Measurements from ENCODE around the gene LAMC3. TPM values are rescaled to one million over a fixed set of nuclear protein-coding genes. Genes with fewer than 3 reads are reported as not detected.

LAMC3 gene
- total and polyA plus RNA-seq, 5 donors, result 0.51 to 2.6 (median 1.4) TPM

DNA sequence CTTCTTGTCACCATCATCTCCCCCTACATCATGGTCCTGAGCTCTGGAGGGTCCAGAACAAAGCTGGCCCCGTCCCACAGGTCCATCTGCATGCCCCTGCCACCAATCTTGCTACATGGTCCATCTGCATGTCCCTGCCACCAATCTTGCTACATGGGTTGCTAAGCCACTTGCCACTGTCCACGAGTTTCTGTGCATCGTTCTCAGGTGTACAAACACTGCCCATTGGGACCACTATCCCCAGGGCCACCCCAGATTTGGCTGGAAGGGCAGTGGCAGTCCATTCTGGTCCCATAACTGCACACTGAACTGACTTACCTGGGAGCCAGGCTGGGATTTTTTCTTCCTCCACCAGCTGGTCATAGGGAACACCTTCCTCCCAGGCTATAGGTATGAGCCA lies 8.0 kb upstream of the LAMC3 start:
- DNase-seq (no peak), ATAC-seq (no peak)
- no peaks in the 10 kb centered on the region for H3K9me3 ChIP-seq (ENCODE audit: control insufficient read depth, low read length)
- WGBS, result 61% methylated on average over 3 of the region's 3 CpGs
- no peaks in the 10 kb centered on the region for H3K27me3 ChIP-seq (ENCODE audit: control insufficient read depth, insufficient read depth)
- no peak overlapping the region for H3K27ac ChIP-seq (ENCODE audit: low read length)
- H3K4me1 ChIP-seq (ENCODE audit: control insufficient read depth, insufficient read depth, low read length), result no peaks in the 10 kb centered on the region
- intact Hi-C loops (cut with DNase I), result no loop called here
- no peak overlapping the region for H3K4me3 ChIP-seq (ENCODE audit: low read length)

- no peak overlapping the region for H3K27ac ChIP-seq (ENCODE audit: low read length)
- intact Hi-C loops (cut with DNase I), result no loop called here
- no peaks in the 10 kb centered on the region for H3K27me3 ChIP-seq (ENCODE audit: control insufficient read depth, insufficient read depth)
- 81% methylated on average over 7 of the region's 7 CpGs for WGBS
- DNase-seq, result no peak
- H3K4me3 ChIP-seq (ENCODE audit: low read length), result no peak overlapping the region
- no peak for ATAC-seq
- H3K4me1 ChIP-seq (ENCODE audit: control insufficient read depth, insufficient read depth, low read length), result no peaks in the 10 kb centered on the region
- H3K9me3 ChIP-seq (ENCODE audit: control insufficient read depth, low read length), result no peaks in the 10 kb centered on the region
Observed at GRCh38 chr9:131001990-131002389, 7.0 kb upstream of the LAMC3 start.

DNA sequence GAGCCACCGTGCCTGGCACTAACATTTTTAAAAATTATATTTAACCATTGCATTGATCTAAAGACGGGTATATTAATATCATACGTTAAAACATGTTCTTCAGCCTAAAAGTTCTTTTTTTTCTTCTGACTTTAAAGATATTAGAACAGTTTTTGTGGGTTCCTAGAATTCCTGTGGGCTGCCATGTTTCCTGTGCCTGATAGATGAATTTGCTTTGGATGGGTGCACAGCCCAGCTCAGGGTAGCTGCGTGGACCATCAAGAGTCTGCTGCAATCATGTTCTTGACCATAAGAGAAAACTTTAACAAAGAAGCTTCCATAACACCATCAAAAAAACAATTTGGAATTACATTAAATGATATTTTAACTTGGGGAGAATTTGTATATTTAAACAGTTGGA lies 2.4 kb upstream of the LAMC3 start:
- no peaks in the 10 kb centered on the region for H3K9me3 ChIP-seq (ENCODE audit: control insufficient read depth, low read length)
- no peak overlapping the region for H3K27ac ChIP-seq (ENCODE audit: low read length)
- H3K27me3 ChIP-seq (ENCODE audit: control insufficient read depth, insufficient read depth), result no peaks in the 10 kb centered on the region
- DNase-seq (no peak), ATAC-seq (no peak)
- no peak overlapping the region for H3K4me3 ChIP-seq (ENCODE audit: low read length)
- intact Hi-C loops (cut with DNase I), result no loop called here
- whole genome bisulfite sequencing, result 85% methylated on average over 4 of the region's 4 CpGs
- H3K4me1 ChIP-seq (ENCODE audit: control insufficient read depth, insufficient read depth, low read length), result no peaks in the 10 kb centered on the region

DNA sequence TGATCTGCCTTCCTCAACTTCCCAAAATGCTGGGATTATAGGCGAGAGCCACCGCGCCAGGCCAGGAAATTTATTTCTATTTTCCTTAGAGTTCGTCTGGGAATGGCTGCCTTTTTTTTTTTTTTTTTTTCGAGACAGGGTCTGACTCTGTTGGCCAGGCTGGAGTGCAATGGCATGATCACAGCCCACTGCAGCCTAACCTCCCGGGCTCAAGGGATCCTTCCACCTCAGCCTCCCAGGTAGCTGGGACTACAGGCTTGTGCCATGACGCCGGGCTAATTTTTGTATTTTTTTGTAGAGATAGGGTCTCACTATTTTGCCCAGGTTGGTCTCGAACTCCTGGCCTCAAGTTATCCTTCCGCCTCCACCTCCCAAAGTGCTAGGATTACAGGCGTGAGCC lies 888 bp upstream of the LAMC3 start:
- no peaks in the 10 kb centered on the region for H3K4me1 ChIP-seq (ENCODE audit: control insufficient read depth, insufficient read depth, low read length)
- DNase-seq, result no peak
- H3K9me3 ChIP-seq (ENCODE audit: control insufficient read depth, low read length), result no peaks in the 10 kb centered on the region
- ATAC-seq, result no peak
- WGBS, result 87% methylated on average over 11 of the region's 11 CpGs
- no peaks in the 10 kb centered on the region for H3K27me3 ChIP-seq (ENCODE audit: control insufficient read depth, insufficient read depth)
- intact Hi-C loops (cut with DNase I), result loop anchor here in 1 of 4 donors (2.0 kb wide), 1 partner anchor 37 kb away; no protein-coding TSS in a partner anchor
- H3K4me3 ChIP-seq (ENCODE audit: low read length), result no peak overlapping the region
- H3K27ac ChIP-seq (ENCODE audit: low read length), result no peak overlapping the region

DNA sequence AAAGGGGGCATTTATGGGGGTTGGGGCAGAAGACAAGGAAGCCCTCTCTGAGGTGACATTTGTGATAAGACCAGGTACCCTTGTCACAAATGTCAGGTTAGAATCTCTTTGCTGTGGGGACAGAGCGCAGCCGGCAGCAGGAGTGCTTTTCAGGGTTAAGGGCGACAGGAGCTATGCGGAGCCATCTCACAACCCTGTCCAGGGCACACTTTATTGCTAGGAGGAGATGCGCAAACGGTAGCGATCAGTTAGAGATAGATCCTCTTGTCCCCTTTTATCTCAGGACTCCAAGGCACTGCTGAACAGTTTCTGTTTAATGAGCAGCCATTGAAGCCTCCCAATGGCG lies 438 bp upstream of the LAMC3 start:
- H3K4me3 ChIP-seq (ENCODE audit: low read length), result peak overlapping the region; percentile 40
- H3K4me1 ChIP-seq (ENCODE audit: control insufficient read depth, insufficient read depth, low read length), result no peaks in the 10 kb centered on the region
- no peak overlapping the region for H3K27ac ChIP-seq (ENCODE audit: low read length)
- H3K9me3 ChIP-seq (ENCODE audit: control insufficient read depth, low read length), result no peaks in the 10 kb centered on the region
- DNase-seq (no peak), ATAC-seq (no peak)
- H3K27me3 ChIP-seq (ENCODE audit: control insufficient read depth, insufficient read depth), result no peaks in the 10 kb centered on the region
- WGBS, result 39% methylated on average over 8 of the region's 8 CpGs
- intact Hi-C loops (cut with DNase I), result loop anchor here in 1 of 4 donors (2.0 kb wide), 1 partner anchor 36 kb away; no protein-coding TSS in a partner anchor

- no peak overlapping the region for H3K27ac ChIP-seq (ENCODE audit: low read length)
- H3K4me3 ChIP-seq (ENCODE audit: low read length), result no peak overlapping the region
- H3K4me1 ChIP-seq (ENCODE audit: control insufficient read depth, insufficient read depth, low read length), result no peaks in the 10 kb centered on the region
- no peaks in the 10 kb centered on the region for H3K9me3 ChIP-seq (ENCODE audit: control insufficient read depth, low read length)
- DNase-seq, result peak in 1 of 3 donors; percentile 5
- intact Hi-C loops (cut with DNase I), result no loop called here
- 56% methylated on average over 14 of the region's 14 CpGs for WGBS
- no peak for ATAC-seq
- H3K27me3 ChIP-seq (ENCODE audit: control insufficient read depth, insufficient read depth), result no peaks in the 10 kb centered on the region
Observed at GRCh38 chr9:131010482-131011273, 1.7 kb downstream of the LAMC3 start.

DNA sequence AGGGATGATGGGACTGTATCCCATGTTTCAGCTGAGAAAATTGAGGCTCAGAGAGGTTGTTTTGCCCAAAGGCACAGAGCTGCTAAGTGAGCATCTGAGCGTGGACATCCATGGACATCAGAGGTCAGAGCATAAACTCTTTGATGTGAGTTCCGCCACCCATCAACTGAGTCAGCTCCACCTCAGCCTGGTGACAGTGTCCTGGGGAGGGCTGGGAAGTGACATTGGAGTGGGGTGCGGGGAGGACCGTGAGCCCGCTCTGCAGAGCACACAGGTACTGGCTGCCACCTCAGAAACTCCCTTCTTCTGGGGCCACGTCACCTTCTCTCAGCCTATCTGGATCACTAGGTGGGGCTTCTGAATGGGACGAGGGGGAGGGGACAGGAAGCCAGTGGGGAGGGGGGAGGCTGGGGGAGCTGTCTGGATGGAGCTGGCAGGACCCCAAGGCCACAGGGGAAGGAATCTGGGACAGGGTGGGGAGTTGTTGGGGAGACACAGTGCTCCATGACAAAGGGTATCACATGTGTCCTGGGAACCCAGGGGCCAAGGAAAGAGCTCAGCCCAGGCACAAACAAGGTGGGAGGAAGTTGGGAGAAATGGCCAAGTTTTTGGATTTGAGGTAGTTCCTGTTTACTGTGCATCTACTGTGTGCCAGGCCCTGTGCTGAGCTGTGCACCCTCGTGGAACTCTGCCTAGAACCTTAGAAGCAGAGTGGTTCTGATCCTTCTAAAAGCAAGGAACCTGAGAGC lies 2.5 kb downstream of the LAMC3 start:
- ATAC-seq (no peak), DNase-seq (peak in 1 of 3 donors; percentile 28)
- H3K4me1 ChIP-seq (ENCODE audit: control insufficient read depth, insufficient read depth, low read length), result no peaks in the 10 kb centered on the region
- H3K4me3 ChIP-seq (ENCODE audit: low read length), result no peak overlapping the region
- H3K9me3 ChIP-seq (ENCODE audit: control insufficient read depth, low read length), result no peaks in the 10 kb centered on the region
- 66% methylated on average over 8 of the region's 8 CpGs for WGBS
- intact Hi-C loops (cut with DNase I), result no loop called here
- no peaks in the 10 kb centered on the region for H3K27me3 ChIP-seq (ENCODE audit: control insufficient read depth, insufficient read depth)
- H3K27ac ChIP-seq (ENCODE audit: low read length), result no peak overlapping the region

DNA sequence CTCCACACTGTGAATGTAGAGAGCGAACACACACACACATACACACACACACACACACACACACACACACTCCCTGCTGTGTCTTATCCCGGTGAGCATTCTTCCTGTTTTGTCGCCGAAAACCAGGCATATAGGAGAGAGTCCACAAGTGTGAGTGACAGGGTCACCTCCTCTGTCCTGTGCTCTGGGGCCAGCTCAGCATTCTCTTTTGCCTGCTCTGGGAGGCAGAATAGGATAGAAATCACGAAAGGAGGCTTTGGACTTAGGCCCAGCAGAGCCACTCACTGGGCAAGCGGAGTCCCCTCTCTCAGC lies 3.0 kb downstream of the LAMC3 start:
- WGBS, result 53% methylated on average over 6 of the region's 6 CpGs
- Histone ChIP-seq H3K4me3 (ENCODE audit: low read length) (no peak overlapping the region), H3K9me3 (ENCODE audit: control insufficient read depth, low read length) (no peaks in the 10 kb centered on the region), H3K4me1 (ENCODE audit: control insufficient read depth, insufficient read depth, low read length) (no peaks in the 10 kb centered on the region), H3K27ac (ENCODE audit: low read length) (no peak overlapping the region), H3K27me3 (ENCODE audit: control insufficient read depth, insufficient read depth) (no peaks in the 10 kb centered on the region)
- intact Hi-C loops (cut with DNase I), result no loop called here
- ATAC-seq (no peak), DNase-seq (no peak)

DNA sequence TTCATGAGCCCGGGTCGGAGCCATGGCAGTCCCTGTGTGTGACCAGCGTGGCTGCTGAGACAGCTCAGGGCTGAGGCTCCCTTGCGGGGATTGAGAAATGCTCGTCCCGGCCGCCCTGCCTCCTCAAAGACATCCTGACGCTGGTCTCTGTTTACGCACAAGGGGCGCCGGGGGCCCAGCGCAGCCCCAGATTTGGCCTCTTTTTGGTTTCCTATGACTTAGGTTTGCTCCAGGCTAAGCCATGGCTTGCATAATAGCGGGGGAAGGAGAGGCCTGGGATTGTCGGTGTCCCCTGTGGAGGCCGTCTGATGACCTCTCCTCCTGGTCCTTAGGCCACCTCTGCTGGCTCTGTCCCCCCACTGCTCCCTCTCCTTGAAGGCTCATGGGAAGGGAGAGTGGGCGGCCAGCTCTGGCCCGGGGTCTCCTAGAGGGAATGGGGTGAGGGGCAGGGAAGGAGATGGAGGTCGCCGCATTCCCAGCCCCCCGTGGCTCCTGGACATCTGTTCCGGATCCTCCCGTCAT lies 3.5 kb downstream of the LAMC3 start:
- no peaks in the 10 kb centered on the region for H3K4me1 ChIP-seq (ENCODE audit: control insufficient read depth, insufficient read depth, low read length)
- intact Hi-C loops (cut with DNase I), result no loop called here
- no peak overlapping the region for H3K27ac ChIP-seq (ENCODE audit: low read length)
- peak in 2 of 3 donors; percentile 41 to 42 for DNase-seq
- H3K4me3 ChIP-seq (ENCODE audit: low read length), result no peak overlapping the region
- ATAC-seq, result peak in 1 of 2 donors; percentile 44
- WGBS, result 58% methylated on average over 22 of the region's 22 CpGs
- H3K27me3 ChIP-seq (ENCODE audit: control insufficient read depth, insufficient read depth), result no peaks in the 10 kb centered on the region
- no peaks in the 10 kb centered on the region for H3K9me3 ChIP-seq (ENCODE audit: control insufficient read depth, low read length)

DNA sequence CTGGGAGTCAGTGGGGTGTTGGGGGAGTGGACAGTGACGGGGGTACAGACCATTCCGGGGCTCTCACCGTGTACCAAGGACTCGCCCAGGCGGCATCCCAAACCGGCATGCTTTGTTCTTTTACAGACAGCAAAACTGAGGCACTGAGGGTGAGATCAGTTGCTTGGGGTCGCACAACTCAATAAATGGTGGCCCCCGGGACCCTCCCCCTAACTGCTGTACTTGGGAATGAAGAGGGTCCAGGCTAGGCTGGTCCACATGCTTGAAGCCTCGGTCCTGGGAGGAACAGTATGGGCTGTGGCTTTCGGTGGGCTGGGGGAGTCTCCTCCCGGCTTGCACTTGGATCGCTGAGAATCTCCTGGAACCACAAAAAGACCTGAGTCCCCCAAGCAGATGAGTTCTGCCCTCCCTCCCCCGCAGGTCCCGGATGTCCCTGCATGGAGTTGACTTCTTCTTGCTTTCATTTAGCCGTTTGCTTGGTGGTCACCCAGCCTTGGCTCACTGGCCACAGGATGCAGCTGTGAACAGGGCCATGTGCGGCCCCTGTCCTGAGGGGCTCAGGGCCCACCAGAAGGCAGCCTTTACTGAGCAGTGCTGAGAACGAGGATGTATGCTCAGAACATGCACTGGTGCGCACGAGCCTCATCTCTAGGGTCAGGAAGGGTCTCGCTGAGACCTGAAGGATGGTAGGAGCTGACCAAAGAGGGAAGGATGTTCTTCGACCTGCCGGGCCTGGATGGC lies 4.2 kb downstream of the LAMC3 start:
- H3K27ac ChIP-seq (ENCODE audit: low read length), result no peak overlapping the region
- DNase-seq (peak in 1 of 3 donors; percentile 37), ATAC-seq (no peak)
- WGBS, result 83% methylated on average over 22 of the region's 22 CpGs
- H3K9me3 ChIP-seq (ENCODE audit: control insufficient read depth, low read length), result no peaks in the 10 kb centered on the region
- no peaks in the 10 kb centered on the region for H3K4me1 ChIP-seq (ENCODE audit: control insufficient read depth, insufficient read depth, low read length)
- intact Hi-C loops (cut with DNase I), result no loop called here
- no peak overlapping the region for H3K4me3 ChIP-seq (ENCODE audit: low read length)
- no peaks in the 10 kb centered on the region for H3K27me3 ChIP-seq (ENCODE audit: control insufficient read depth, insufficient read depth)

All from right cardiac atrium (tissue), 5 donors.